ENCODE results near the gene ADORA3. TPM values are rescaled to one million over a fixed set of nuclear protein-coding genes. Genes with fewer than 3 reads are reported as not detected.

ADORA3 gene
- total and polyA plus RNA-seq, 8 donors = 0.32 to 7.3 (median 1.2) TPM

DNA sequence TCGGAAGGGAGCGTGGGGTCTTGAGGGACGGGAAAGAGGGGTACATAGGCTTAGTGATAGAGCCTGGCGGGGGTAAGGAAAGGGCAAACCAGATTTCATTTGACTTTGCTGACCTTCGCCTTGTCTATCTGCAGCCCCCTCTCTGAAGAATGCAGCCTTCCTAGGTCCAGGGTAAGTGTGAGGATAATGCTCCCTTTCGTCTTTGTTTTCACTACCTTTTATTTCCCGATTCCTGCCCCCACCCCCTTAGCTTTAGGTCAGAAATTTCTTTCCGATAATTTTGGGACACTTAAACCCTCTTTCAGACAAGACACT, 53.8 kb downstream of the ADORA3 start:
- Histone ChIP-seq H3K27ac (peak overlapping the region; percentile 33 to 68 (median 56)), H3K4me1 (peaks cover 18 to 41% (median 20%) of the 10 kb centered on the region in 3 donors), H3K4me3 (peak overlapping the region; percentile 72 to 84 (median 77)), H3K36me3 (peaks cover 0 to 3% (median 0%) of the 10 kb centered on the region in 3 donors), H3K27me3 (no peaks in the 10 kb centered on the region), H3K9me3 (no peaks in the 10 kb centered on the region)
- TF ChIP-seq, protein P1, sequence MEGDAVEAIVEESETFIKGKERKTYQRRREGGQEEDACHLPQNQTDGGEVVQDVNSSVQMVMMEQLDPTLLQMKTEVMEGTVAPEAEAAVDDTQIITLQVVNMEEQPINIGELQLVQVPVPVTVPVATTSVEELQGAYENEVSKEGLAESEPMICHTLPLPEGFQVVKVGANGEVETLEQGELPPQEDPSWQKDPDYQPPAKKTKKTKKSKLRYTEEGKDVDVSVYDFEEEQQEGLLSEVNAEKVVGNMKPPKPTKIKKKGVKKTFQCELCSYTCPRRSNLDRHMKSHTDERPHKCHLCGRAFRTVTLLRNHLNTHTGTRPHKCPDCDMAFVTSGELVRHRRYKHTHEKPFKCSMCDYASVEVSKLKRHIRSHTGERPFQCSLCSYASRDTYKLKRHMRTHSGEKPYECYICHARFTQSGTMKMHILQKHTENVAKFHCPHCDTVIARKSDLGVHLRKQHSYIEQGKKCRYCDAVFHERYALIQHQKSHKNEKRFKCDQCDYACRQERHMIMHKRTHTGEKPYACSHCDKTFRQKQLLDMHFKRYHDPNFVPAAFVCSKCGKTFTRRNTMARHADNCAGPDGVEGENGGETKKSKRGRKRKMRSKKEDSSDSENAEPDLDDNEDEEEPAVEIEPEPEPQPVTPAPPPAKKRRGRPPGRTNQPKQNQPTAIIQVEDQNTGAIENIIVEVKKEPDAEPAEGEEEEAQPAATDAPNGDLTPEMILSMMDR (IDR thresholded peaks at IDR 0.05) = no peak
- DNase-seq = no peak
- intact Hi-C loops (cut with DNase I) = no loop called here
- ATAC-seq = peak in 1 of 4 donors; percentile 0
- FAIRE-seq = no peak
- 0% methylated on average over 8 of the region's 8 CpGs for WGBS, 2 donors

Other genes starting within 250 kb of the ADORA3 start
- not detected for gene CHIA, start 212.8 kb downstream of the ADORA3 start, total RNA-seq
- under 1 TPM in 1 of 2 donors, not detected in 1; 0.05 TPM for gene CHIA, start 212.8 kb downstream of the ADORA3 start, polyA plus RNA-seq
- under 1 TPM; 0.28 to 0.65 (median 0.49) TPM for gene OVGP1, start 75.9 kb downstream of the ADORA3 start, total RNA-seq
- 1 to 10 TPM; 1.6 to 3.8 TPM for gene OVGP1, start 75.9 kb downstream of the ADORA3 start, polyA plus RNA-seq
- gene WDR77, start 54.4 kb downstream of the ADORA3 start, total RNA-seq = 10 to 100 TPM in 2 of 6 donors, 1 to 10 TPM in 4; 4.8 to 13.9 (median 9.3) TPM
- 10 to 100 TPM; 10.6 to 15.2 TPM for gene WDR77, start 54.4 kb downstream of the ADORA3 start, polyA plus RNA-seq
- 100 to 1,000 TPM in 2 of 6 donors, 10 to 100 TPM in 4; 56.3 to 103 (median 89.2) TPM for gene ATP5PB, start 54.2 kb downstream of the ADORA3 start, total RNA-seq
- gene ATP5PB, start 54.2 kb downstream of the ADORA3 start, polyA plus RNA-seq = 100 to 1,000 TPM in 1 of 2 donors, 10 to 100 TPM in 1; 71.5 to 138 TPM
- gene C1orf162, start 29.6 kb downstream of the ADORA3 start, total RNA-seq = 1 to 10 TPM; 1.4 to 9.0 (median 2.0) TPM
- gene C1orf162, start 29.6 kb downstream of the ADORA3 start, polyA plus RNA-seq = 10 to 100 TPM in 1 of 2 donors, 1 to 10 TPM in 1; 9.0 to 14.6 TPM
- 1 to 10 TPM in 2 of 6 donors, under 1 TPM in 2, not detected in 2; 0.25 to 3.7 (median 1.2) TPM for gene TMIGD3, start within 50 bp of the ADORA3 start, total RNA-seq
- 1 to 10 TPM in 1 of 2 donors, under 1 TPM in 1; 0.42 to 1.7 TPM for gene TMIGD3, start within 50 bp of the ADORA3 start, polyA plus RNA-seq
- 10 to 100 TPM; 17.0 to 35.1 (median 21.5) TPM for gene RAP1A, start 116.2 kb upstream of the ADORA3 start, total RNA-seq
- gene RAP1A, start 116.2 kb upstream of the ADORA3 start, polyA plus RNA-seq = 10 to 100 TPM; 17.3 to 33.1 TPM
- gene INKA2, start 235.8 kb upstream of the ADORA3 start, total RNA-seq = 1 to 10 TPM in 3 of 6 donors, under 1 TPM in 3; 0.28 to 2.1 (median 1.1) TPM
- gene INKA2, start 235.8 kb upstream of the ADORA3 start, polyA plus RNA-seq = 1 to 10 TPM in 1 of 2 donors, under 1 TPM in 1; 0.72 to 1.3 TPM